ENCODE data around the gene ACBD4. TPM values are rescaled to one million over a fixed set of nuclear protein-coding genes. Genes with fewer than 3 reads are reported as not detected.

ACBD4 gene
- total and polyA plus RNA-seq, 4 donors = 7.8 to 15.7 (median 12.7) TPM

- Histone ChIP-seq H3K36me3 (ENCODE audit: control insufficient read depth in 4 of 4, insufficient read depth in 4 of 4, low read length in 4 of 4) (peaks cover 0 to 7% (median 5%) of the 10 kb centered on the region in 4 donors), H3K4me3 (no peak overlapping the region), H3K4me1 (ENCODE audit: control insufficient read depth in 5 of 5, insufficient read depth in 5 of 5, low read length in 5 of 5) (peaks cover 3 to 29% (median 15%) of the 10 kb centered on the region in 5 donors), H3K27me3 (ENCODE audit: control insufficient read depth in 3 of 3, insufficient read depth in 3 of 3, low read length in 2 of 3) (no peaks in the 10 kb centered on the region), H3K9ac (ENCODE audit: insufficient read depth in 1 of 2, low read length in 2 of 2) (peak overlapping the region in 1 of 2 donors; percentile 8), H3K27ac (ENCODE audit: low read depth in 1 of 2, low read length in 1 of 2) (peak overlapping the region; percentile 54 to 86), H3K9me3 (ENCODE audit: control insufficient read depth in 4 of 4, insufficient read depth in 3 of 4, low read length in 3 of 4) (no peaks in the 10 kb centered on the region)
- 32 to 51% methylated on average over 20 of the region's 20 CpGs for WGBS, 2 donors
- no peak for TF ChIP-seq CTCF (IDR thresholded peaks at IDR 0.05; ENCODE audit: control extremely low read depth, extremely low read depth)
- DNase-seq (peak; percentile 67 to 80 (median 79)), ATAC-seq (ENCODE audit: insufficient read depth, low FRiP score) (no peak)
These were observed 36.1 kb downstream of the ACBD4 start for GRCh38 chr17:45171338-45172231.

- no peak for TF ChIP-seq CTCF (IDR thresholded peaks at IDR 0.05; ENCODE audit: control extremely low read depth, extremely low read depth)
- 68 to 75% methylated on average over 5 of the region's 5 CpGs for WGBS, 2 donors
- peak overlapping the region in 1 of 2 donors; percentile 1 for H3K9ac ChIP-seq (ENCODE audit: insufficient read depth in 1 of 2, low read length in 2 of 2)
These were observed 36.7 kb downstream of the ACBD4 start for GRCh38 chr17:45172232-45172540.

GRCh38 chr17:45172541-45173286 lies 37.2 kb downstream of the ACBD4 start:
- ATAC-seq (ENCODE audit: insufficient read depth, low FRiP score) (peak; percentile 70), DNase-seq (peak; percentile 86 to 91 (median 90))
- H3K9ac ChIP-seq (ENCODE audit: insufficient read depth in 1 of 2, low read length in 2 of 2) = no peak overlapping the region
- peak overlapping the region; percentile 73 to 86 for H3K27ac ChIP-seq (ENCODE audit: low read depth in 1 of 2, low read length in 1 of 2)
- no peaks in the 10 kb centered on the region for H3K9me3 ChIP-seq (ENCODE audit: control insufficient read depth in 4 of 4, insufficient read depth in 3 of 4, low read length in 3 of 4)
- H3K27me3 ChIP-seq (ENCODE audit: control insufficient read depth in 3 of 3, insufficient read depth in 3 of 3, low read length in 2 of 3) = no peaks in the 10 kb centered on the region
- no peak overlapping the region for H3K4me3 ChIP-seq
- WGBS, 2 donors = 14 to 22% methylated on average over 8 to 10 of the region's 10 CpGs
- peaks cover 0 to 7% (median 5%) of the 10 kb centered on the region in 4 donors for H3K36me3 ChIP-seq (ENCODE audit: control insufficient read depth in 4 of 4, insufficient read depth in 4 of 4, low read length in 4 of 4)
- peaks cover 3 to 29% (median 15%) of the 10 kb centered on the region in 5 donors for H3K4me1 ChIP-seq (ENCODE audit: control insufficient read depth in 5 of 5, insufficient read depth in 5 of 5, low read length in 5 of 5)
- TF ChIP-seq CTCF (IDR thresholded peaks at IDR 0.05; ENCODE audit: control extremely low read depth, extremely low read depth) = no peak

More at GRCh38 chr17:45172232-45172540, 36.7 kb downstream of the ACBD4 start:
- peaks cover 3 to 29% (median 15%) of the 10 kb centered on the region in 5 donors for H3K4me1 ChIP-seq (ENCODE audit: control insufficient read depth in 5 of 5, insufficient read depth in 5 of 5, low read length in 5 of 5)
- ATAC-seq (ENCODE audit: insufficient read depth, low FRiP score) (no peak), DNase-seq (no peak)
- H3K36me3 ChIP-seq (ENCODE audit: control insufficient read depth in 4 of 4, insufficient read depth in 4 of 4, low read length in 4 of 4) = peaks cover 0 to 7% (median 5%) of the 10 kb centered on the region in 4 donors
- no peaks in the 10 kb centered on the region for H3K9me3 ChIP-seq (ENCODE audit: control insufficient read depth in 4 of 4, insufficient read depth in 3 of 4, low read length in 3 of 4)
- no peaks in the 10 kb centered on the region for H3K27me3 ChIP-seq (ENCODE audit: control insufficient read depth in 3 of 3, insufficient read depth in 3 of 3, low read length in 2 of 3)
- peak overlapping the region; percentile 54 to 86 for H3K27ac ChIP-seq (ENCODE audit: low read depth in 1 of 2, low read length in 1 of 2)
- H3K4me3 ChIP-seq = no peak overlapping the region

All from lung (tissue), 12 donors.